Left renal cortex interstitium (tissue), 4 donors: ENCODE results near the gene SLC23A3. TPM values are rescaled to one million over a fixed set of nuclear protein-coding genes. Genes with fewer than 3 reads are reported as not detected.

Experiments
- DNase-seq, 4 donors: peaks; one replicate each; pipeline ENCODE4 v3.0.0-alpha.2; 2013; ENCODE audit warnings: low read depth in 4 of 4, low spot score in 2 of 4, missing footprints in 1 of 4
- polyA plus RNA-seq, 4 donors: library from polyadenylated mRNA; unstranded; fragments of 120-200 nt; gene quantifications; one replicate each; pipeline ENCODE4 v1.2.1, GENCODE V29; 2013; ENCODE audit not compliant: insufficient read length in 4 of 4

The SLC23A3 gene
- polyA plus RNA-seq, 4 donors, result 10.8 to 30.1 (median 20.6) TPM

GRCh38 chr2:219116776-219117646 lies 52.8 kb downstream of the SLC23A3 start:
- no peak for DNase-seq

DNA sequence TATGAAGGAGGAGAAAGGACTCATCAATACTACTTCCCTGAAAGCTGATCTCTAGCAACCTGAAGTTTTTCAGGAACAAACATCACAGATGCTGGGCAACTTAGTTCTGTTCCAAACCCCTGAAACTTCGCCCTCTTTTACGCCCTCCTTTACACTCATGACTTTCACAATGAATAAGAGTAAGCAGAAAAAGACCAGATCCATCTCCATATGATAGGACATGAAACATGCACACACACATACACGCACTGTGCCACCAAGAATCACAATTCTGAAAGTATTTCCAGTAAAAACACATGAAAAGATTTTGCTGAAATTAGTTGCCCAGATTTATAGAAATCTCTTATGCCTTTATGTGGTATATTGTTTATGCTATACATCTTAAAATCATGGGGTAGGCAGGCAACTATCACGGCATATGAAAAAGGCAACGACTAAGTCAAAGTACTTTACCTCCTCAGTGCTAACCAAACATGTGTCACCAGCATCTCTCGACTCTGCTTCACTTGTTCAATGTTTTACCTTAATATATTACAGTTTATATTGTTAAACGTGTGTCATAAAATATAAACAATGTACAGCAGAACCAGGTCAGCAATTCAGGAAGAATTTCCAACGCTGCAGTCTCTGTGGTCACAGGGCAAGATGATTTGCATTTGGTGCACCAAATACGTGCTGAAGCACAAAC lies 57.0 kb downstream of the SLC23A3 start:
- no peak for DNase-seq

- no peak for DNase-seq
Observed at GRCh38 chr2:219112062-219112406, 57.8 kb downstream of the SLC23A3 start.

Other genes starting within 250 kb of the SLC23A3 start
- gene CDK5R2, start 210.4 kb downstream of the SLC23A3 start, polyA plus RNA-seq, result under 1 TPM in 2 of 4 donors, not detected in 2; 0.06 to 0.13 TPM
- gene FEV, start 184.8 kb downstream of the SLC23A3 start, polyA plus RNA-seq, result under 1 TPM in 1 of 4 donors, not detected in 3; 0.13 TPM
- gene CRYBA2, start 176.6 kb downstream of the SLC23A3 start, polyA plus RNA-seq, result not detected
- under 1 TPM; 0.24 to 0.73 (median 0.34) TPM for gene CFAP65, start 128.5 kb downstream of the SLC23A3 start, polyA plus RNA-seq
- 1 to 10 TPM; 1.7 to 2.7 (median 1.8) TPM for gene IHH, start 109.1 kb downstream of the SLC23A3 start, polyA plus RNA-seq
- 10 to 100 TPM; 17.5 to 20.3 (median 19.8) TPM for gene NHEJ1, start 9.2 kb downstream of the SLC23A3 start, polyA plus RNA-seq
- gene CNPPD1, start 6.9 kb upstream of the SLC23A3 start, polyA plus RNA-seq, result 10 to 100 TPM; 61.9 to 75.0 (median 65.2) TPM
- gene RETREG2, start 8.2 kb upstream of the SLC23A3 start, polyA plus RNA-seq, result 100 to 1,000 TPM; 106 to 125 (median 120) TPM
- gene ZFAND2B, start 36.8 kb upstream of the SLC23A3 start, polyA plus RNA-seq, result 10 to 100 TPM; 34.0 to 51.5 (median 43.8) TPM
- 10 to 100 TPM; 34.8 to 50.4 (median 35.0) TPM for gene ABCB6, start 48.9 kb upstream of the SLC23A3 start, polyA plus RNA-seq
- 10 to 100 TPM; 39.7 to 46.4 (median 42.8) TPM for gene ATG9A, start 59.6 kb upstream of the SLC23A3 start, polyA plus RNA-seq
- 10 to 100 TPM; 36.0 to 86.5 (median 60.2) TPM for gene ANKZF1, start 59.8 kb upstream of the SLC23A3 start, polyA plus RNA-seq
- gene GLB1L, start 75.4 kb upstream of the SLC23A3 start, polyA plus RNA-seq, result 10 to 100 TPM; 16.5 to 24.9 (median 24.1) TPM
- gene STK16, start 75.5 kb upstream of the SLC23A3 start, polyA plus RNA-seq, result 10 to 100 TPM; 37.9 to 44.0 (median 41.0) TPM
- gene TUBA4B, start 83.2 kb upstream of the SLC23A3 start, polyA plus RNA-seq, result under 1 TPM; 0.49 to 0.94 (median 0.86) TPM
- gene TUBA4A, start 83.9 kb upstream of the SLC23A3 start, polyA plus RNA-seq, result 10 to 100 TPM; 31.7 to 39.1 (median 33.6) TPM
- gene DNAJB2, start 109.3 kb upstream of the SLC23A3 start, polyA plus RNA-seq, result 10 to 100 TPM; 68.5 to 91.1 (median 75.5) TPM
- under 1 TPM; 0.16 to 0.57 (median 0.22) TPM for gene PTPRN, start 139.4 kb upstream of the SLC23A3 start, polyA plus RNA-seq
- gene RESP18, start 162.7 kb upstream of the SLC23A3 start, polyA plus RNA-seq, result not detected
- 10 to 100 TPM; 54.3 to 73.8 (median 69.2) TPM for gene DNPEP, start 217.9 kb upstream of the SLC23A3 start, polyA plus RNA-seq
- 1 to 10 TPM; 7.4 to 9.3 (median 8.1) TPM for gene DES, start 248.3 kb upstream of the SLC23A3 start, polyA plus RNA-seq